PC-9 (cell line): Measurements from ENCODE around the gene UFC1.

Experiments
- EZH2 ChIP-seq: fragments of 200-600 bp; sonication (generic); IDR thresholded peaks from 2 replicates; pipeline ENCODE4 v1.8.0; 2017; ENCODE audit warnings: antibody characterized with exemption, low read depth
- TF ChIP-seq, protein P1 (sequence below): fragments of 200-600 bp; sonication (generic); conservative IDR thresholded peaks from 2 replicates; pipeline ENCODE4 v1.6.1; 2017; ENCODE audit warnings: mixed run types, antibody characterized with exemption, mild to moderate bottlenecking, moderate library complexity

DNA sequence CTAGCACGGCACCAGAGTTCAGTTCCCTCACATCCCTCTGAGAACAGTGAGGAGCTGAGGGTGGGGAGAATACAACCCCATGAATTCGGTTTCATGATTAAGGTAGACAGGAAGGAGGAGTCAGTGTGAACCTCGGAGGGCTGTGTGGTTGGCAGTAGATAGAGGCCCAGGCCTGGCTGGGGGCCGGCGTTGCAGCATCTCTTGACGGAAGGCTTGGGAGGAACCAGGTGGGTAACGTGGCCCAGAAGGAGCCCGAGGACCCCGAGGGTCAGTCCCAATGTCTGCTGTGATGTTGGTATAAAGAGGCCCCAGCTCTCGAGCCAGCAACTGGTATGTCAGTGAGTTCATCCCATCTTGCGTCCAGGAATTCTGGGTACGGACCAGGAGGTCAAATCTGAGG lies 17.9 kb downstream of the UFC1 start:
- TF ChIP-seq EZH2 = no peak
- TF ChIP-seq, protein P1, sequence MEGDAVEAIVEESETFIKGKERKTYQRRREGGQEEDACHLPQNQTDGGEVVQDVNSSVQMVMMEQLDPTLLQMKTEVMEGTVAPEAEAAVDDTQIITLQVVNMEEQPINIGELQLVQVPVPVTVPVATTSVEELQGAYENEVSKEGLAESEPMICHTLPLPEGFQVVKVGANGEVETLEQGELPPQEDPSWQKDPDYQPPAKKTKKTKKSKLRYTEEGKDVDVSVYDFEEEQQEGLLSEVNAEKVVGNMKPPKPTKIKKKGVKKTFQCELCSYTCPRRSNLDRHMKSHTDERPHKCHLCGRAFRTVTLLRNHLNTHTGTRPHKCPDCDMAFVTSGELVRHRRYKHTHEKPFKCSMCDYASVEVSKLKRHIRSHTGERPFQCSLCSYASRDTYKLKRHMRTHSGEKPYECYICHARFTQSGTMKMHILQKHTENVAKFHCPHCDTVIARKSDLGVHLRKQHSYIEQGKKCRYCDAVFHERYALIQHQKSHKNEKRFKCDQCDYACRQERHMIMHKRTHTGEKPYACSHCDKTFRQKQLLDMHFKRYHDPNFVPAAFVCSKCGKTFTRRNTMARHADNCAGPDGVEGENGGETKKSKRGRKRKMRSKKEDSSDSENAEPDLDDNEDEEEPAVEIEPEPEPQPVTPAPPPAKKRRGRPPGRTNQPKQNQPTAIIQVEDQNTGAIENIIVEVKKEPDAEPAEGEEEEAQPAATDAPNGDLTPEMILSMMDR = no peak
